KMS-11 (cell line): ENCODE measurements around the gene DESI1.
"Not testable (repeated sequence)": the region's sequence is repeated elsewhere in the genome, so short reads cannot be mapped to it uniquely, and the experiment has no call there.

Experiments used
- H2AFZ ChIP-seq: fragments of 200-600 bp; sonication (generic); 2 replicates; pipeline ENCODE4 v1.6.1; 2016; ENCODE audit warnings: antibody characterized with exemption, mixed run types, low read depth
- H3K27ac ChIP-seq: fragments of 200-600 bp; sonication (generic); 2 replicates; pipeline ENCODE4 v1.6.1; 2016; ENCODE audit warnings: mild to moderate bottlenecking, mixed run types
- H3K27me3 ChIP-seq: fragments of 200-600 bp; sonication (generic); 2 replicates; pipeline ENCODE4 v1.6.1; 2017; ENCODE audit warnings: mild to moderate bottlenecking, low read depth, mixed run types, moderate library complexity; ENCODE audit not compliant: insufficient read depth
- H3K36me3 ChIP-seq: fragments of 200-600 bp; sonication (generic); 2 replicates; pipeline ENCODE4 v1.6.1; 2017; ENCODE audit warnings: mild to moderate bottlenecking, mixed run types; ENCODE audit not compliant: insufficient read depth
- H3K4me1 ChIP-seq: fragments of 200-600 bp; sonication (generic); 2 replicates; pipeline ENCODE4 v1.6.1; 2016; ENCODE audit warnings: mild to moderate bottlenecking, low read depth, mixed run types; ENCODE audit not compliant: poor library complexity, severe bottlenecking
- H3K4me2 ChIP-seq: fragments of 200-600 bp; sonication (generic); 2 replicates; pipeline ENCODE4 v1.7.0; 2016; ENCODE audit warnings: mild to moderate bottlenecking, mixed run types
- H3K4me3 ChIP-seq: fragments of 200-600 bp; sonication (generic); IDR thresholded peaks from 2 replicates; pipeline ENCODE4 v1.6.1; 2017; ENCODE audit warnings: low read depth, low read length, mixed read lengths; ENCODE audit not compliant: insufficient read depth
- H3K79me2 ChIP-seq: fragments of 200-600 bp; sonication (generic); 2 replicates; pipeline ENCODE4 v1.6.1; 2016; ENCODE audit warnings: low read depth, mixed run types; ENCODE audit not compliant: insufficient read depth
- H3K9ac ChIP-seq: fragments of 200-600 bp; sonication (generic); 2 replicates; pipeline ENCODE4 v1.6.1; 2016; ENCODE audit warnings: mild to moderate bottlenecking, mixed run types
- H4K20me1 ChIP-seq: fragments of 200-600 bp; sonication (generic); 2 replicates; pipeline ENCODE4 v1.6.1; 2016; ENCODE audit warnings: mild to moderate bottlenecking, mixed run types; ENCODE audit not compliant: insufficient read depth
- TF ChIP-seq, protein P1 (sequence below): fragments of 200-600 bp; sonication (generic); conservative IDR thresholded peaks from 2 replicates; pipeline ENCODE4 v1.6.1; 2017; ENCODE audit warnings: low read depth, mild to moderate bottlenecking, antibody characterized with exemption, low read length, moderate library complexity, mixed read lengths

Gene DESI1

DNA sequence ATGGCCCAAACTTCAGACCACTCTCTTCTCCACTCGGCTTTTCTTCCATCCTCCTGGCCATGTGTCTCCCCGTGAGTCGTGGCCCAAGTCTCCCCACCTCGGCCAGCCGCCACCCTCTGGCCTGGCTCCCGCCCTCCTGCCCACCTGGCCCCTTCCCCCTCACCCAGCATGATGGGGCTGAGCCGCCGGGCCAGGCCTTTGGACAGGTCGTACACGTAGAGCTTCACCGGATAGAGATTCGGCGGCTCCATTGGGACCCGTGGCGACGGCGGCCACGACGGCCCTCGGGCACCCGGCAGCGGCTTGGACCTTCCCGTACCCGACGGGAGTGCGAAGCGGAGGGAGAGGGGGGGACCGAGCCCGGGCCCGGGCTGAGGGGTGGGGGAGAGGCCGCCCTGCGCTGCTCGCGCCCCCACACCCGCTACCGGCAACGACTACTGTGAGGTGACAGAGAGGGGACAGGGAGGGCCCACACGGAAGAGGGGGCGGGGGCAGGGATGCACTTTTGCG lies at the start of gene DESI1:
DESI1 (minus strand) TSS at position 455 of the 510 bp plus-strand sequence; CDS start at position 251, 204 bp downstream.
- Histone ChIP-seq H3K4me1 (peaks cover 33% of the 10 kb centered on the region), H3K4me3 (peak within 1 kb of the TSS; percentile 34), H3K4me2 (peak within 1 kb of the TSS; percentile 99), H3K9ac (peak within 1 kb of the TSS; percentile 89), H3K27ac (peak within 1 kb of the TSS; percentile 88), H3K27me3 (no peaks in the 10 kb centered on the region), H4K20me1 (no peaks in the 10 kb centered on the region), H3K79me2 (peaks cover 62% of the 10 kb centered on the region), H2AFZ (peak within 1 kb of the TSS; percentile 79), H3K36me3 (peaks cover 11% of the 10 kb centered on the region; the same call in 1 of the 2 replicates)
- TF ChIP-seq, protein P1, sequence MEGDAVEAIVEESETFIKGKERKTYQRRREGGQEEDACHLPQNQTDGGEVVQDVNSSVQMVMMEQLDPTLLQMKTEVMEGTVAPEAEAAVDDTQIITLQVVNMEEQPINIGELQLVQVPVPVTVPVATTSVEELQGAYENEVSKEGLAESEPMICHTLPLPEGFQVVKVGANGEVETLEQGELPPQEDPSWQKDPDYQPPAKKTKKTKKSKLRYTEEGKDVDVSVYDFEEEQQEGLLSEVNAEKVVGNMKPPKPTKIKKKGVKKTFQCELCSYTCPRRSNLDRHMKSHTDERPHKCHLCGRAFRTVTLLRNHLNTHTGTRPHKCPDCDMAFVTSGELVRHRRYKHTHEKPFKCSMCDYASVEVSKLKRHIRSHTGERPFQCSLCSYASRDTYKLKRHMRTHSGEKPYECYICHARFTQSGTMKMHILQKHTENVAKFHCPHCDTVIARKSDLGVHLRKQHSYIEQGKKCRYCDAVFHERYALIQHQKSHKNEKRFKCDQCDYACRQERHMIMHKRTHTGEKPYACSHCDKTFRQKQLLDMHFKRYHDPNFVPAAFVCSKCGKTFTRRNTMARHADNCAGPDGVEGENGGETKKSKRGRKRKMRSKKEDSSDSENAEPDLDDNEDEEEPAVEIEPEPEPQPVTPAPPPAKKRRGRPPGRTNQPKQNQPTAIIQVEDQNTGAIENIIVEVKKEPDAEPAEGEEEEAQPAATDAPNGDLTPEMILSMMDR = no peak

DNA sequence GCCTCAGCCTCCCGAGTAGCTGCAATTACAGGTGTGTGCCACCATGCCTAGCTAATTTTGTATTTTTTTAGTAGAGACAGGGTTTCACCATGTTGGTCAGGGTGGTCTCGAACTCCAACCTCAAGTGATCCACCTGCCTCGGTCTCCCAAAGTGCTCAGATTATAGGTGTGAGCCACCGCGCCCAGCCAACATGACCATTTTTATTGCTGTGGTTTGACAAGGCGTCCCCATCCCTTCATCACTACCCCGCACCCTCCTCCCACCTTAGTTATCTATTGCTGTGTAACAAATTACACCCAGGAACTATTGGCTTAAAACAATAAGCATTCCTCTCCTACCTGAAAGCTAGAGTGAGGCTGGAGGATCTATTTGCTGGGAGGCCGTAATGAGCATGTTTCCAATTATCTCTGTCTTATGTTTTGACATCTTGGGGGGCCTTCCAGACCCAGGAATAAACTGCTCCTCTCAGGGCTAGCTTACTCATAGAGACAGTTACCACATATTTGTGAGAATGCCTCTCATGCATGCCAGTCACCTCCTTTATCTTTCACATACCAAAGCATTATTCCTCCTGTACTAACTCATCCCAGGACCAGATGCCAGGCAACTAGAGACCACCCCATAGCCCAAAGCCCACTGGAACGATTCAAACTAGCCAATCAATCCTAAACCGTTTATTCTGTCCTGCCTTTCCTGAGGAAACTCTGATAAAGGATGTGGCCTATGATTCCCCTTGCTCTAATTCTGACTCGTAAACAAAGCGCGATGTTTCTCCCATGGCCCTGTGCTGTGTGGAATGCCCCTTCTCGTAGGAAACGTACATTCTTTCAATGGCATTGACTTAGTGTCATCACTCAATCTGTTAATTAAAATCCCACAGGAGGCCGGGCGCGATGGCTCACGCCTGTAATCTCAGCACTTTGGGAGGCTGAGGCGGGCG lies 48.4 kb upstream of the DESI1 start:
- Histone ChIP-seq H3K36me3 (no peaks in the 10 kb centered on the region), H4K20me1 (no peaks in the 10 kb centered on the region), H3K9ac (no peak overlapping the region), H3K4me2 (no peak overlapping the region), H3K4me1 (peaks cover 17% of the 10 kb centered on the region), H3K4me3 (no peak overlapping the region), H3K27me3 (no peaks in the 10 kb centered on the region), H3K79me2 (no peaks in the 10 kb centered on the region; the same call in 1 of the 2 replicates), H3K27ac (no peak overlapping the region), H2AFZ (no peak overlapping the region)
- TF ChIP-seq, protein P1 = no peak

DNA sequence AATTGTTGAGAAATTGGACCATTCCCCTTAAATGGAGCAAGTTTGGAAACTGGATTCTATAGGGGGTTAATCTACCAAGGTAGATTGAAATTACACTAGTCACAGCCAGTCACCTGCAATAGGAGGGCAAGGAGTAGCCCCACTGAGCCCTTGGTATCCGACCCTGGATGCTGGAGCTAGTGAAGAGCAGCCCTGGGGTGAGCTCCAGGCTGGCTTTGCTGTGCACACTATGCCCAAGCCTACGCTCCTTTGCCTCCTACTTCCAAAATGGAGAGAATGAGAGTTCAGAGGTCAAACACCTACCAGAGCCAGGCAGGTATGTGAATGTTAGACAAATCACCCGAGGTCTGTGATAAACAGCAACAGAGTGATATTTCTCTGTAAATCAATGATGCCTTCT lies 44.1 kb upstream of the DESI1 start:
- no peak overlapping the region for H2AFZ ChIP-seq
- no peaks in the 10 kb centered on the region for H4K20me1 ChIP-seq
- no peak overlapping the region for H3K4me3 ChIP-seq
- H3K79me2 ChIP-seq = no peaks in the 10 kb centered on the region; the same call in 1 of the 2 replicates
- H3K27me3 ChIP-seq = no peaks in the 10 kb centered on the region
- TF ChIP-seq, protein P1 = no peak
- H3K4me1 ChIP-seq = peaks cover 17% of the 10 kb centered on the region
- H3K36me3 ChIP-seq = no peaks in the 10 kb centered on the region
- H3K9ac ChIP-seq = no peak overlapping the region
- no peak overlapping the region for H3K4me2 ChIP-seq
- H3K27ac ChIP-seq = no peak overlapping the region

DNA sequence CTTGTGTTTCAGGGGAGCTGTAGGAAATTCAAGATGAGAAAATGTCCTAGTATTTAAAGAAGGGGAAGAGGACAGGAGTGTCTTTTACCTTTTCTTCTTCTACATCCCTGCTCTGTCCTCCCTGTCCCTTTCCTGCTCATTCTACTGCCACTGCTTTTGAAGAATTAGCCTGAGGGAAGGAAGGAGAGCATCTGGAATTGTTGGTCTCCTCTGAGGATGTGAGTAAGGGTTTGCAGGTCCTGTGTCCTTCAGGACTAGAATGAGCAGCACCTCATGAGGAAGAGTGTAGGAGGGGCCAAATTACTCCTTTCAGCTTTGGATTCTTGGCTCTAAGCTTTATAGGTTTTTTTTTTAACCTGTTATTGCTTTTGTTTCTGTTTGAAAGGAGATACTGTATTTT lies 43.6 kb upstream of the DESI1 start:
- no peaks in the 10 kb centered on the region for H3K36me3 ChIP-seq
- no peaks in the 10 kb centered on the region for H3K27me3 ChIP-seq
- H3K27ac ChIP-seq = no peak overlapping the region; the same call in 1 of the 2 replicates
- H3K4me2 ChIP-seq = no peak overlapping the region
- TF ChIP-seq, protein P1 = no peak
- H3K79me2 ChIP-seq = no peaks in the 10 kb centered on the region; the same call in 1 of the 2 replicates
- H2AFZ ChIP-seq = no peak overlapping the region
- no peak overlapping the region for H3K9ac ChIP-seq
- H3K4me3 ChIP-seq = no peak overlapping the region
- no peaks in the 10 kb centered on the region for H4K20me1 ChIP-seq
- peaks cover 17% of the 10 kb centered on the region for H3K4me1 ChIP-seq

DNA sequence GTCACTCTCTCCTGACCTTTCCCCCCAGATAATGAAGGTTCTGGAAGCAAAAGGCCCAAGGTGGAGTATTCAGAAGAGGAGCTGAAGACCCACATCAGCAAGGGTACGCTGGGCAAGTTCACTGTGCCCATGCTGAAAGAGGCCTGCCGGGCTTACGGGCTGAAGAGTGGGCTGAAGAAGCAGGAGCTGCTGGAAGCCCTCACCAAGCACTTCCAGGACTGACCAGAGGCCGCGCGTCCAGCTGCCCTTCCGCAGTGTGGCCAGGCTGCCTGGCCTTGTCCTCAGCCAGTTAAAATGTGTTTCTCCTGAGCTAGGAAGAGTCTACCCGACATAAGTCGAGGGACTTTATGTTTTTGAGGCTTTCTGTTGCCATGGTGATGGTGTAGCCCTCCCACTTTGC lies 42.8 kb upstream of the DESI1 start:
- not testable (repeated sequence) for H2AFZ ChIP-seq, H4K20me1 ChIP-seq, H3K36me3 ChIP-seq, H3K9ac ChIP-seq, H3K4me3 ChIP-seq, H3K4me2 ChIP-seq, H3K27me3 ChIP-seq, H3K79me2 ChIP-seq, H3K27ac ChIP-seq
- H3K4me1 ChIP-seq = peaks cover 17% of the 10 kb centered on the region
